ENCODE measurements around the gene PPP1R37.

PPP1R37 gene

GRCh38 chr19:45070861-45071544 is 22.0 kb upstream of the PPP1R37 start:
- no peak for DNase-seq (ENCODE audit: low spot score)

GRCh38 chr19:45071545-45071938 is 21.4 kb upstream of the PPP1R37 start:
- DNase-seq (ENCODE audit: low spot score) = no peak

GRCh38 chr19:45071969-45072790 is 20.8 kb upstream of the PPP1R37 start:
- DNase-seq (ENCODE audit: low spot score) = no peak

GRCh38 chr19:45074744-45075300 is 18.2 kb upstream of the PPP1R37 start:
- DNase-seq (ENCODE audit: low spot score) = no peak

GRCh38 chr19:45075301-45076028 is 17.5 kb upstream of the PPP1R37 start:
- peak; percentile 68 for DNase-seq (ENCODE audit: low spot score)

- peak; percentile 95 for DNase-seq (ENCODE audit: low spot score)
Measured at GRCh38 chr19:45076029-45076850, 16.7 kb upstream of the PPP1R37 start, which contains the start of gene ZNF296. Gene ZNF296 (minus strand): TSS chr19:45076478. CDS start chr19:45076373, 105 bp downstream.

GRCh38 chr19:45076851-45077730 is 15.9 kb upstream of the PPP1R37 start:
- no peak for DNase-seq (ENCODE audit: low spot score)

GRCh38 chr19:45078390-45079062 is 14.5 kb upstream of the PPP1R37 start:
- DNase-seq (ENCODE audit: low spot score) = no peak

- peak; percentile 92 for DNase-seq (ENCODE audit: low spot score)
Measured at GRCh38 chr19:45079063-45079910, 13.7 kb upstream of the PPP1R37 start, which contains the start of gene GEMIN7. Gene GEMIN7 (plus strand): TSS chr19:45079260. CDS start chr19:45090115, 10,855 bp downstream.

GRCh38 chr19:45079911-45080370 is 13.0 kb upstream of the PPP1R37 start:
- no peak for DNase-seq (ENCODE audit: low spot score)

- DNase-seq (ENCODE audit: low spot score) = no peak
Measured at GRCh38 chr19:45082170-45082569, 10.8 kb upstream of the PPP1R37 start.

GRCh38 chr19:45086480-45086879 is 6.5 kb upstream of the PPP1R37 start:
- no peak for DNase-seq (ENCODE audit: low spot score)

GRCh38 chr19:45087531-45087930 is 5.4 kb upstream of the PPP1R37 start:
- no peak for DNase-seq (ENCODE audit: low spot score)

- DNase-seq (ENCODE audit: low spot score) = no peak
Measured at GRCh38 chr19:45090034-45090433, 2.9 kb upstream of the PPP1R37 start.

- DNase-seq (ENCODE audit: low spot score) = no peak
Measured at GRCh38 chr19:45090606-45091005, 2.4 kb upstream of the PPP1R37 start.

GRCh38 chr19:45091031-45091923 is 1.7 kb upstream of the PPP1R37 start:
- DNase-seq (ENCODE audit: low spot score) = peak; percentile 95

- DNase-seq (ENCODE audit: low spot score) = no peak
Measured at GRCh38 chr19:45094137-45094536, 1.2 kb downstream of the PPP1R37 start.

GRCh38 chr19:45094707-45095106 is 1.7 kb downstream of the PPP1R37 start:
- DNase-seq (ENCODE audit: low spot score) = no peak
